ENCODE measurements around the gene GLRA1. TPM values are rescaled to one million over a fixed set of nuclear protein-coding genes. Genes with fewer than 3 reads are reported as not detected.
A peak's percentile ranks its signal among the peaks of the same experiment; 100 is the strongest.

GLRA1 gene
- total RNA-seq, 1 experiment from 2014 or later: not detected

- Mint-ChIP-seq H3K36me3 (ENCODE audit: insufficient read depth, unreplicated experiment) (no peaks in the 10 kb centered on the region), H3K27ac (ENCODE audit: low read depth, unreplicated experiment) (no peak overlapping the region), H3K27me3 (ENCODE audit: insufficient read depth, unreplicated experiment) (no peaks in the 10 kb centered on the region), H3K4me1 (ENCODE audit: insufficient read depth, unreplicated experiment) (peaks cover 4% of the 10 kb centered on the region), H3K9me3 (ENCODE audit: unreplicated experiment) (no peaks in the 10 kb centered on the region), H3K4me3 (ENCODE audit: unreplicated experiment) (no peak overlapping the region)
- intact Hi-C loops (cut with micrococcal nuclease): no loop called here
- POLR2A ChIA-PET: no interaction called here
- no peak for TF ChIP-seq CTCF (IDR thresholded peaks at IDR 0.05; ENCODE audit: unreplicated experiment)
- DNase-seq (ENCODE audit: unreplicated experiment): no peak
- BruUV-seq (replicated peaks): no TSS peak
- CTCF ChIA-PET: interaction anchor here (0.6 to 2.5 kb wide), 3 partner anchors 11 to 843 kb away, joined by 3 to 7 read pairs (median 3); no protein-coding TSS in a partner anchor
Observed at GRCh38 chr5:151885138-151885908, 39.3 kb downstream of the GLRA1 start.

DNA sequence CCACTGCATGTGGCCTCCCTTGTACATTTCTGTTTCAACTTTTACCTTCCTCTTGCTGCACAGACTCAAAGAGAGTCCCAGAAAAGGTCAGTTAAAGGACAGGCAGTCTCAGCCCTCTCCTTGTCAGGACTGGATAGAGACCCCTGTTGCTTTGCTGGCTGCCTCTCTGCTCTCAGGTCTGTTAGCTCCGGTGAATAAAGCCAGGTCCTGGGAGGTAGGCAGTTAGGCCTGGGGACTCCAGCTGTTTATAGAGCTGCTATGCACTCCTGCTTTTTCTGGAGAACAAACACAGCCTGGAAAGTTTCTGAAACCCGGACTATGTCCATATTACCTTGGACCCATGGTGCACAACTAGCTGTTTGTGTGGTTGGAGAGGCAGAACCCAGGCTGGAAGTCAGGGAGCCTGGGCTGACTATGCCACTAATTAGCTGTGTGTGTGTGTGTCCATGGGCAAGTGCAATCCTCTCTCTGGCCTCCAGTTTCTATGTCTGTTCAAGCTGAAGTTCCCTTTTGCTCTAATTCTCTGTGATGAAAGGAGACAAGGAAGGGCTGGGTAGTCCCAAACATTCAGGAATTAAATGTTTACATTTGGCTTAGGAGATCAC lies 42.9 kb downstream of the GLRA1 start:
- Mint-ChIP-seq H3K4me3 (ENCODE audit: unreplicated experiment) (no peak overlapping the region), H3K27ac (ENCODE audit: low read depth, unreplicated experiment) (no peak overlapping the region), H3K27me3 (ENCODE audit: insufficient read depth, unreplicated experiment) (no peaks in the 10 kb centered on the region), H3K4me1 (ENCODE audit: insufficient read depth, unreplicated experiment) (peaks cover 6% of the 10 kb centered on the region), H3K9me3 (ENCODE audit: unreplicated experiment) (no peaks in the 10 kb centered on the region), H3K36me3 (ENCODE audit: insufficient read depth, unreplicated experiment) (no peaks in the 10 kb centered on the region)
- BruUV-seq (replicated peaks): no TSS peak
- intact Hi-C loops (cut with micrococcal nuclease): no loop called here
- ChIA-PET CTCF (interaction anchor here (0.7 to 2.0 kb wide), 3 partner anchors 14 to 262 kb away, joined by 5 to 11 read pairs (median 5); no protein-coding TSS in a partner anchor), POLR2A (interaction anchor here (1.1 kb wide), 1 partner anchor 15 kb away, joined by 5 read pairs; no protein-coding TSS in a partner anchor)
- DNase-seq (ENCODE audit: unreplicated experiment): no peak
- TF ChIP-seq CTCF (IDR thresholded peaks at IDR 0.05; ENCODE audit: unreplicated experiment): no peak

- no peaks in the 10 kb centered on the region for H3K27me3 Mint-ChIP-seq (ENCODE audit: insufficient read depth, unreplicated experiment)
- no peak overlapping the region for H3K4me3 Mint-ChIP-seq (ENCODE audit: unreplicated experiment)
- H3K36me3 Mint-ChIP-seq (ENCODE audit: insufficient read depth, unreplicated experiment): no peaks in the 10 kb centered on the region
- peak; percentile 74 for DNase-seq (ENCODE audit: unreplicated experiment)
- H3K27ac Mint-ChIP-seq (ENCODE audit: low read depth, unreplicated experiment): no peak overlapping the region
- ChIA-PET CTCF (interaction anchor here (0.9 to 1.1 kb wide), 2 partner anchors 12 to 263 kb away, joined by 3 to 7 read pairs; no protein-coding TSS in a partner anchor), POLR2A (interaction anchor here (1.3 kb wide), 1 partner anchor 15 kb away, joined by 4 read pairs; no protein-coding TSS in a partner anchor)
- intact Hi-C loops (cut with micrococcal nuclease): no loop called here
- no peak for TF ChIP-seq CTCF (IDR thresholded peaks at IDR 0.05; ENCODE audit: unreplicated experiment)
- peaks cover 6% of the 10 kb centered on the region for H3K4me1 Mint-ChIP-seq (ENCODE audit: insufficient read depth, unreplicated experiment)
- H3K9me3 Mint-ChIP-seq (ENCODE audit: unreplicated experiment): no peaks in the 10 kb centered on the region
- BruUV-seq (replicated peaks): no TSS peak
Observed at GRCh38 chr5:151880324-151880723, 44.3 kb downstream of the GLRA1 start.

- Mint-ChIP-seq H3K36me3 (ENCODE audit: insufficient read depth, unreplicated experiment) (no peaks in the 10 kb centered on the region), H3K4me3 (ENCODE audit: unreplicated experiment) (no peak overlapping the region), H3K27me3 (ENCODE audit: insufficient read depth, unreplicated experiment) (no peaks in the 10 kb centered on the region), H3K4me1 (ENCODE audit: insufficient read depth, unreplicated experiment) (peaks cover 13% of the 10 kb centered on the region), H3K9me3 (ENCODE audit: unreplicated experiment) (no peaks in the 10 kb centered on the region), H3K27ac (ENCODE audit: low read depth, unreplicated experiment) (no peak overlapping the region)
- no TSS peak for BruUV-seq (replicated peaks)
- TF ChIP-seq CTCF (IDR thresholded peaks at IDR 0.05; ENCODE audit: unreplicated experiment): no peak
- ChIA-PET POLR2A (no interaction called here), CTCF (interaction anchor here (0.6 to 2.3 kb wide), 4 partner anchors 49 to 639 kb away, joined by 3 to 11 read pairs (median 4); no protein-coding TSS in a partner anchor)
- intact Hi-C loops (cut with micrococcal nuclease): no loop called here
- DNase-seq (ENCODE audit: unreplicated experiment): no peak
Observed at GRCh38 chr5:151873701-151874100, 51.0 kb downstream of the GLRA1 start.
